Left renal pelvis (tissue), 4 donors: Measurements from ENCODE around the gene ADA. TPM values are rescaled to one million over a fixed set of nuclear protein-coding genes. Genes with fewer than 3 reads are reported as not detected.

Experiments
- DNase-seq, 4 donors: peaks; one replicate each; pipeline ENCODE4 v3.0.0-alpha.2; 2013; ENCODE audit warnings: low read depth in 4 of 4, low spot score in 3 of 4
- polyA plus RNA-seq, 4 donors: library from polyadenylated mRNA; unstranded; fragments of 120-200 nt; gene quantifications; one replicate each; pipeline ENCODE4 v1.2.1, GENCODE V29; 2013; ENCODE audit not compliant: insufficient read length in 4 of 4

The ADA gene
- polyA plus RNA-seq, 4 donors = 5.7 to 7.2 (median 6.7) TPM

DNA sequence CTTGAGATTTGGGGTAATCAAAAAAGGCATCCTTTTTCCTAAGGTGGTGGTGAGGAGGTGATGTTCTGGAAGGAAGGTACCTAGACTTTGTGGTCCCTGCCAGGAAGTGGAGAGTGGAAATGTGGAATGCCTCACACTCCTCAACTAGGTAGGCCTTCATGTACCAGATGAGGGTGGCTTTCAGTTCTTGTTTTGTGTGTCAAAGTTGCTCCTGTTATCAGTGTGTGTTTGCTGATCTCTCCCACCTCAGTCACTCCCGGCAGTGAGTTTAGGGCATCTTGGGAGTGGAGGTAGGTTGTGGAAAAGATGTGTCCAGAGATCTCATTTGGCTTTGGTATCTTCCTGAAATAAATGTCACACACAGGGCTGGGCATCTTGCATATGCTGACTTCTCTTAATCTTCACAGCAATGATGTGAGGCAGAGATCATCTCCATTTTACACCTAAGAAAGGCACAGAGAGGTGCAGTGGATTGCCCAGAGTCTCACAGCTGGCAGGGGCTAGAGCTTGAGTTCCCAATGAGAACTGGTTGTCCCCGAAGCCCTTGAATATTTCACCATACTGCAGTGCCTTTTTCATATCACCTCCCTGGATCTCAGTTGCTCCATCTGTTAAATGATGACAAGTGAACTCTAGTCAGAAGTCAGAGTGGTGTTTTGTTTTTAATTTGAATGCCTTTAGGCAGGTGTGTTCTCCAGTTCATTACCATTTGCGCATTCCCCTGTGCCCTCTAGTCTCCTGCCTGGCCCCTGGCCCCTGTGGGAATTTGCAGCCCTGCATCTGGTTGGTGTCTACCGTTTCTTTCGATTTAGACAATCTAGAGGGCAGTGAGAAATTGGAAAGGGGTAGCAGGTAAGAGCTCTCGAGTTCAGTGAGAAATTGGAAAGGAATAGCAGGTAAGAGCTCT is 66.2 kb downstream of the ADA start:
- DNase-seq = no peak

DNA sequence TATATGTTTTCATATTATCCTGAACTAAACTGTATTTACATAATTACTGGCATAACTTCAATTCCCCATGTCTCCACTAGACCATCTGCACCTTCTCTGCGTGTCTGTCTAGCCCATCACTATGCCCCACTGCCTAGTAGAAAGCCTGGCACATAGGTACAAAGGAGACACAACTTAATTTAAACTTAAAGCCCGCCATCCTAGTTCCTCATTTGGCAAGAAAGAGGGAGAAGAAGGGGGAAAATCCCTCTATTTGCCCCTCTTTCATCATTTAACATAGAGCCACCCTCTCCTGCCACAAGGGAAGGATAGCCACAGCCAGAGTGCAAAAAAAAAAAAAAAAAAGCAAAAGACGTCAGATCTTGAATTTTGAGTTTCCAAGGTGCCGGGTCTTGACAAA is 67.3 kb downstream of the ADA start:
- no peak for DNase-seq

DNA sequence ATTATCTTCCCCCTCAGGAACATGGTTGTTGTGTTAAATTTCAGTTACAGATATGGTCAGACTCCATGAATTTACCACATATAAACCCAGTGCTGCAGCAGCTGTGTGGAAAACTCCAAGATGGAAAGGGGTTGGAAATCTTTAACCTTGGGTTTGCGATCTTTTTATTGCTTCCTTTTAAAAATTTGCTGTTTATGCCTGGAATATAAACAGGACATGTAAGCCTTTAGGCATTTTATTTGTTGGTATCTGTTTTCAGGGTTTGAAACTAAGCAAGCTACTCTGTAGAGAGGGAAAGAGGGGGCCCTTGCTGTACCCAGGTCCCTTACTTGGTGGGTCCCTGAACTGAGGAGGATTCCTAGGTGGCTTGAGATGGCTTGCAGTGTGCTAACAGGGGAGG is 68.3 kb downstream of the ADA start:
- no peak for DNase-seq

DNA sequence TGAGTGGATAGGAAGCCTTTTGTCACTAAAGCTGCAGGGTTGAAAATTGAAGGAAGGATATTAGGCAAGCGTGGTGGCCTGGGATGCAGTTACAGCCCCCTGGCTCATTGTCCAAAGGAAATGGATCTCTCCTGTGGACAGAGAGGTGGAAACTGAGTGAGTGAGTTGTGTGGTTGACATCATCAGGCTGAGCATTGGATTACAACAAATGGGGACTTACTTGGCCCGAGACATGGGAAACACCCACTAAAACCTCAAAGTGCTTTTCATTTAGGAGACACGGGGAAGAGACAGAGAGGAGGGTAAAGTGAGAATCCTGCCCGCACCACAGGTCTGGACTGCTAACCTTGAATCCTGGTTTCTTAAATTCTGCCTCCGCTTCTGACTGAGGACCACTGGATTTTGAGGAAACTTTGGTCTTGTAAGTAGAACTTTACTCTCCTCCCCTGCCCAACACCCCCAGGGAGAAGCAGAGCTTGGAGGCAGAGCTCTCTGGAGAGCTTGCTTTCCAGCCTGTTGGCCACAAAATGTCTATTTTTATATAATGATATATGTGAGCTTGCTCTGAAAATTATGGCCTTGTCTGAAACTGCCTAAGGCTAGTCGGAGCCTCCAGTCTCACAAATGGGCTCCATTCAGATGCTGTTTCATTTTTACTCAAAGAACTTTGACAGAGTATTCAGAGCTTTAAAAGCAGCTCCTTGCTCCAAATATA is 69.0 kb downstream of the ADA start, which contains the start of gene PKIG:
Gene PKIG, plus strand, starts transcription at position 269 of the 715 bp plus-strand sequence. CDS start 31,978 bp downstream, outside the sequence.
- DNase-seq = peak in 1 of 4 donors; percentile 46

DNA sequence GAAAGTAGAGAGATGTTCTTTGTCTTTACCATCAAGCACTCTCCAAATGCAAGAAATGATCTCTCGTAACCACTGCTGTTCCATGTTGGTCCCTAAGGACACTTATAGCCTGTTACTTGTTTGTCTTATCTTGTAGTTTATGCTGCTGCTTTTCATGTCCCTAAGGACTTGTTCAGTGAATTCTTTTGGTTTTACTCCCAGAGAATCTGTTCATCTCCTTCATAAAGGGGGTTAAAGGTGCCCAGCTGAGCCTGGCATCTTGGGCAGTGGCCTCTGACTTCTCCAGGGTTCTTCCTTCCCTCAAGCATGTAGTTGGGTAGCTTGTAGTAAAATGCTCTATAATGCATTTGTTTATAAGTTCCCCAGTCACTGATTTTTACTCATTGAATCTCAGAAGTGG is 70.0 kb downstream of the ADA start:
- DNase-seq = no peak

DNA sequence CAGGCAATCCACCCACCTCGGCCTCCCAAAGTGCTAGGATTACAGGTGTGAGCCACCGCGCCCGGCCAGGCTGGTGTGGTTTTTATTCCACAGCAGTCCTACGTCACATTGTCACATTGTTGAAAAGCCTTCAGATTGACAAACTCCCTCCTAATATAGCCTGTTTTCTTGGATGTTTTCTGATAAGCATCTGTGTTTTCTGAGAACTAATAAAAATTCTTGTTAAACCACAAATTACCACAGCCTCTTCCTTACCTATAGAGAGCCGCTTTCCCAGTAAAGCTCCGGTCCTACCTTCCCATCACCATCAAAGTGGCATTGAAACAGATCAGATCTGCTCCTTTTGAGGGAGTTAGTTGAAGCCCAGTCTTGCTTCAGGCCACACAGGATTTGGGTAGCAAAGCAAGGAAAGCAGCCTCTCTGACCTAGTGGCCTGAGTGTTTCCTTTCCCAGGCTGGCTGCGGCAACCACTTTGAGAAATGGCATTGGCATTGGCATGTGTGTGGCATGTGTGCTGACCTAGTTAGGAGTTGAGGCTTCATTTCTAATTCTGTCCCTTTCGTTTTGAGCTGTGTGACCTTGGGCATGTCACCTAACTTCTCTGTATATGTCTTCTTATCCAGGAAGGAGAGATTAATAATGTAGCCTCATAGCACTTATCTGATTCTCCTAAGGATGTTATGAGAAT is 70.8 kb downstream of the ADA start:
- no peak for DNase-seq

DNA sequence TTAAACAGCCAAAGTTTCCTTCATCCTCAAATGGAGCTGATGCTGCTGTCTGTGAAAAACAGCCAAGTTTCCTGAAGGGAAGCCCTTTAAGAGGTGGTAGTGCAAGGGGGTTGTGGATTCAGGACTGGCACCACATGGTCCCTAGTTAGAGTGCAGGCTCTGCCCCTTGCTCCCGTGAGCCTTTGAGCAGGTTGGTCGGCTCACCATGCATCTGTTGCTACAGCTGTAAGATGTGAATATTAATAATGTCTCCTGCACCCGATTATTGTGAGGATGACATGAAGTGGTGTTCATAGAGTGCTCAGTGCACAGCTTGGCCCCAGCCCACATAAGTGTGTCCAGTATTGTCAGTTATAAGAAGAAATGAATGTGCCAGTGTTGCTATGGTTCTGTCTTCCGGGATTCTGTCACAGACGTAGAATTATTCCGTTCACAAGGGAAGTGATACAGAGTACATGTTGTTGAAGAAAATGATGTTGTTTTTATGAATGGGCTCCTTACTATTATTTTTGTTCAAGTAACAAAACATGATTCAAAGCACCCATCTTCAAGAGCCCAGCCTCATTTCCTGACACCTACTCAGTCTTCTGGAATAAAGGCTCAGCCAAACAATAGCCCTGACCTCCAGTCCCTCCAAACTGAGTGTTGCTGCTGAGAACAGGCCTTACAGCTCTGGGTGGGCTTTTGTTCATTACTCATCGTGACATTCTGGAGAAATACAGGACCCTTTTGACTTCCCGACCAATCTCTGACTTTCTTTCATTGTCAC is 72.0 kb downstream of the ADA start:
- no peak for DNase-seq

DNA sequence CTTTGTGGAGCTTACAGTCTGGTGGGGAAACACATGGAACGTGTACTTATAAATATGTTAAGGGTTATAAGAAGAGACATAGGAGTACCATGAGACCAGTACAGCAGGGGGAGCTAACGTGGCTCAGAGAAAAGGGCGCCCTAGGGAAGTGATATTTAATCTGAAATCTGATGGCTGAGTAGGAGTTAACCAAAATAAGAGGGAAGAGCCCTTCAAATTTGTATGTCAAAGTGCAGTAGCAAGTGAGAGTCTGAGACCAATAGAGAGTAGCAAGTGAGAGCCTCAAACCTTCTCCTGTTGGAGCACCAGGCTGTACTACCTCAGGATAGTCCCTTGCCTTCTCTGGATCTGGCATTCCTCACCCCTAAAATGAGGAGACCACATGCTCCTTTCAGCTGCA is 75.2 kb downstream of the ADA start:
- DNase-seq = no peak

DNA sequence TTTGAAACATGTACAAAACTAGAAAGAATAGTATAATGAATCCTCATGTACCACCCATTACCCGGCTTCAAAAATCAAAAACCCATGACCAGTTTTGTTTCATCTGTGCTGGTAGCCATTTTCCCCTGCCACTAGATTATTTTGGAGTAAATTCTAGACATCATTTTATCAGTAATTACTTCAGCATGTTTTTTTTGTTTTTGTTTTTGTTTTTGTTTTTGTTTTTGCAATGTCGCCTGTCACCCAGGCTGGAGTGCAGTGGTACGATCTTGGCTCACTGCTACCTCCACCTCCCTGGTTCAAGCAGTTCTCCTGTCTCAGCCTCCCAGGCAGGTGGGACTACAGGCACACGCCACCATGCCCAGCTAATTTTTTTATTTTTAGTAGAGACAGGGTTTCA is 77.1 kb downstream of the ADA start:
- DNase-seq = no peak

DNA sequence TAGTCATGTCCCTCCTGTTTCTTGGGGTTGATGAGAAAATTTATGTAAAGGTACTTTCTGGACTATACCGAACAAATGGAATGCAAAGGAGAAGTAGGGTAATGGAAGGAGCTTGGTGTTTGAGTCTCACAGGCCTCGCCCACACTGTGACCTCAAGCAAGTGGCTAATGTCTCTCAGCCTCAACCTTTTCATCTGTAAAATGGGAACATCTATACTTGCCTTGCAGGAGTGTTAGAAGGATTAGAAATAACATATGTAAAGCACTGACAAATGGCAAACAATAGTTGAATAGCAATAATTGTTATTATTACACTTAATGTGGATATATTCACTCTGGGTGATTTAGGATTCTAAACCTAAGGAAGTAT is 78.0 kb downstream of the ADA start:
- DNase-seq = no peak

DNA sequence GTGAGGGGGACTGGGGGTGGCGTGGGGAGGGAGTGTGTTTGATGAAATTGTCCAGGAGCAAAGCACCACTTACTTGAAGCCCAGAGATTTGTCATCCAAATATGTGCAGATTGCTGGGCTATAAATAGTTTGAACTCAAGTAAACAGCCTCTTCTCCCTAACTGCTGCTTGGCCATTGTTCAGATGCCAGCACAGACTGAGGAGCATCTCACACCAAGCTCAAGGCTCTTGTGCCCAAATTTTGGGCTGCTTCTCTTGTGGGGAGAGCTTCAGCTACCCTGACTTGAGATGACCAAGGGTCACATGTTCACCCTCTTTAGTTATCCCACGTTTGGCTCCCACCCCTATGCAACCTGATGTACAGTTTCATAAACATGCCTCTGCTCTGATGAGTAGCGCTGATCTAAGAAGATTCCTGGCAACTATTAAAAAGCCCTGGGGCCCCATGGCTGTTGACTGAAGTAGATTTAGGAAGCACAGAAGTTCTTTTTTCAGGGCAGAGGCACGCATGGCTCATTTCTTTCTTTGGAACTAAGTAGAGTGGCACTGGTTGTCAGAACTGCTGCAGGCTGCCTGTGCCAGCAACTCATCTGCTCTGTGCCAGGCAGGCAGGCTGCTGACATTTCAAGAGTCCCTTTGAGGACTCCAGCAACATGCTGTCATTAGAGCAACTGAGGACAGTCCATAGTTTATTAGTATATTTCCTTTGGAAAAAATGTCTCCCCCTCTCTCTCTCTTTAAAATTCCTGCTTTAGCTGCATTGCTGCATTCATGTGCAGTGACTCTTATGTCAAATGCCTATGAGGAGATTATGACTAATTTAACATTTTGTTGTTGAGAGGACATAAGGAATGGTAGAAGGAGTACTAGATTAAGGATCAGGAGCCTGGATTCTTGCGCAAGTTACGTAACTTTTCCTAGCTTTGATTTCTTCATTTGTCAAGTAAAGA is 78.7 kb downstream of the ADA start:
- DNase-seq = no peak

DNA sequence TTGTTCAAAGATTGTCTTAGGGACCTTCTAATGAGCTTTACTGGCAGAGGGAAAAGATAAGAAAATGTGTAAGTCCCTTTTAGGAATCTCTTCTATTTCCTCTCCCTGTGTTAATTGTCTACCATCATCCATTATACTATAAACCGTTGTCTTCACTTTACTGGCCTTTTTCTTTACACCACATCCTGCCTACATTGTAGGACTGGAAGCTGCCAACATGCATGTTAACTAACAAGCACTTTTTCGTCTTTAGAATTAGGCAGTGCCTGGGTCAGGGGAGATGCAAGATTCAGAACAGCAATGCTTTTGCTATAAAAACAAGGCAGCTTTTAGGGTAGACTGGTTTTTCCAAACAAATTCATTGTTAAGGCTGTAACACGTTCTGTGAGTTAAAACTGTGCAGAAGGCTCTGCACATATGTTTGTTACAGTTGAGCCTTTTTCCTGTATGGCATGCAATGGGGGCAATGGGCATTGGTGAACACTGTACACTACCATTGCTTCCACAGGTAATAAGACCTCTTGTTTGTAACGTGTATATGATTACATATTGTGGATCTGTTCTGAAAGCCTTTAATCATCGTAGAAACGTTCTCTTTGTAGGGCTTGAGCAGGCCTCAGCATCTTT is 80.0 kb downstream of the ADA start:
- no peak for DNase-seq

DNA sequence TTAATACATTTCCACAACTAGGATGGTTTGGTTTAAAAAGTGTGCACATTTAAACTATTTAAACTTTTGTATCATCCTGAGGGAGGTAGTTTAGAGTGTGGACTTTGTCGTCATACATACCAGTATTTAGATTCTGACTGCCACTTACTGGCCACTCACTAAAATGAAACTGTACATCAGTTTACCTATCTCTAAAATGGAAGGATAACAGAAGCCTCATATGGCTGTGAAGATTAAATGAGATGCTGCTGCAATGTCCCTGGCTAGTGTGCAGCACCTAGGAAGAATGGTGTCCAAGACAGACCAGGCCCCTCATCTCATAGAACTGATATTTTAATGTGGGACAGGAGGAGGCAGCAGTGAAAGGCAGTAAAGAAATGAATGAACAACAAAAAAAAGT is 81.1 kb downstream of the ADA start:
- DNase-seq = no peak

Other genes with a start within 250 kb of the ADA start
- gene TTPAL, start 175.8 kb downstream of the ADA start, polyA plus RNA-seq = 10 to 100 TPM; 13.2 to 14.1 (median 13.7) TPM
- 10 to 100 TPM; 69.2 to 78.7 (median 73.4) TPM for gene SERINC3, start 129.6 kb downstream of the ADA start, polyA plus RNA-seq
- gene PKIG, start 69.1 kb downstream of the ADA start, polyA plus RNA-seq = 10 to 100 TPM; 47.3 to 63.0 (median 59.3) TPM
- under 1 TPM in 3 of 4 donors, not detected in 1; 0.10 to 0.26 (median 0.11) TPM for gene CCN5, start 63.7 kb upstream of the ADA start, polyA plus RNA-seq
- under 1 TPM; 0.09 to 0.64 (median 0.09) TPM for gene KCNK15, start 94.2 kb upstream of the ADA start, polyA plus RNA-seq
- 1 to 10 TPM in 2 of 4 donors, under 1 TPM in 2; 0.73 to 1.8 (median 0.99) TPM for gene RIMS4, start 158.8 kb upstream of the ADA start, polyA plus RNA-seq
- gene YWHAB, start 234.0 kb upstream of the ADA start, polyA plus RNA-seq = 100 to 1,000 TPM; 146 to 253 (median 219) TPM